Endothelial cell of umbilical vein (primary cell): Measurements from ENCODE around the gene BICD2.

Experiments
- MYC ChIP-seq: IDR thresholded peaks from one replicate; pipeline ENCODE4 v1.6.1; 2011; ENCODE audit warnings: mild to moderate bottlenecking, low read depth, low read length
- POLR2A ChIP-seq: IDR thresholded peaks from 2 replicates; pipeline ENCODE4 v1.6.1; 2012; ENCODE audit warnings: low read depth, mild to moderate bottlenecking, control low read depth, low read length

GRCh38 chr9:92804727-92805126 is 40.1 kb upstream of the BICD2 start:
- TF ChIP-seq MYC (no peak), POLR2A (no peak)
